Gastroesophageal sphincter (tissue), 3 donors: Measurements from ENCODE around the gene DIAPH2.

Experiments
- EP300 ChIP-seq: sonication (generic); formaldehyde crosslinking; IDR thresholded peaks from one replicate; pipeline ENCODE4 v1.6.1; 2017; ENCODE audit warnings: antibody characterized with exemption, mild to moderate bottlenecking
- POLR2A ChIP-seq, 2 donors: fragments of 450-650 bp; IDR thresholded peaks; one replicate each; pipeline ENCODE4 v1.6.1; 2017; ENCODE audit warnings: antibody characterized with exemption in 2 of 2, mild to moderate bottlenecking in 2 of 2, moderate library complexity in 1 of 2
- TF ChIP-seq, protein P1 (sequence below), 4 experiments: fragments of 200-600 bp in 2 of 4; fragments of 450-650 bp in 2 of 4; sonication (generic) in 1 of 4; IDR thresholded peaks; one replicate each; pipeline ENCODE4 v1.5.1; 2017 to 2019; ENCODE audit warnings: antibody characterized with exemption in 4 of 4, mild to moderate bottlenecking in 2 of 4, moderate library complexity in 2 of 4

DNA sequence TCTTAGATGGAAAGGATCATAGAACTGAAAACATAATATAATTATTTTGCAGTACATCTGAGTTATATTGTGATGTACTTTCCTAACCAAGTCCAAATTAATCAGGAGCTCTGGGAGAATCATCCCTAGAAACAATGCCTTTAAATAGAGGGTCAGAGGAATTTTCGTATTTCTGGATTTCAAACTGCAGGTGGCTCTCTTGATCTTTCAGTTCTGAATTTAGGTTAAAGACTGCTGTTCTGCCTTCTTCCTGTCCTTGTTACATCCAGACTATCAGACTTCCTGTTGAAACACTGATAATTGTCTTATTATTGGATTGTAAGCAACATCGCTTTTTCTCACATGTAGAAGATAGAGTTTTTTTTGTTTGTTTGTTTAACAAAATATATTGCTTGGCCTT lies 341.8 kb downstream of the DIAPH2 start:
- TF ChIP-seq, protein P1, sequence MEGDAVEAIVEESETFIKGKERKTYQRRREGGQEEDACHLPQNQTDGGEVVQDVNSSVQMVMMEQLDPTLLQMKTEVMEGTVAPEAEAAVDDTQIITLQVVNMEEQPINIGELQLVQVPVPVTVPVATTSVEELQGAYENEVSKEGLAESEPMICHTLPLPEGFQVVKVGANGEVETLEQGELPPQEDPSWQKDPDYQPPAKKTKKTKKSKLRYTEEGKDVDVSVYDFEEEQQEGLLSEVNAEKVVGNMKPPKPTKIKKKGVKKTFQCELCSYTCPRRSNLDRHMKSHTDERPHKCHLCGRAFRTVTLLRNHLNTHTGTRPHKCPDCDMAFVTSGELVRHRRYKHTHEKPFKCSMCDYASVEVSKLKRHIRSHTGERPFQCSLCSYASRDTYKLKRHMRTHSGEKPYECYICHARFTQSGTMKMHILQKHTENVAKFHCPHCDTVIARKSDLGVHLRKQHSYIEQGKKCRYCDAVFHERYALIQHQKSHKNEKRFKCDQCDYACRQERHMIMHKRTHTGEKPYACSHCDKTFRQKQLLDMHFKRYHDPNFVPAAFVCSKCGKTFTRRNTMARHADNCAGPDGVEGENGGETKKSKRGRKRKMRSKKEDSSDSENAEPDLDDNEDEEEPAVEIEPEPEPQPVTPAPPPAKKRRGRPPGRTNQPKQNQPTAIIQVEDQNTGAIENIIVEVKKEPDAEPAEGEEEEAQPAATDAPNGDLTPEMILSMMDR (IDR thresholded peaks at IDR 0.05): no peak
- no peak for TF ChIP-seq POLR2A (IDR thresholded peaks at IDR 0.05)
- no peak for TF ChIP-seq EP300
